Measurements from ENCODE around the gene NRM.

DNA sequence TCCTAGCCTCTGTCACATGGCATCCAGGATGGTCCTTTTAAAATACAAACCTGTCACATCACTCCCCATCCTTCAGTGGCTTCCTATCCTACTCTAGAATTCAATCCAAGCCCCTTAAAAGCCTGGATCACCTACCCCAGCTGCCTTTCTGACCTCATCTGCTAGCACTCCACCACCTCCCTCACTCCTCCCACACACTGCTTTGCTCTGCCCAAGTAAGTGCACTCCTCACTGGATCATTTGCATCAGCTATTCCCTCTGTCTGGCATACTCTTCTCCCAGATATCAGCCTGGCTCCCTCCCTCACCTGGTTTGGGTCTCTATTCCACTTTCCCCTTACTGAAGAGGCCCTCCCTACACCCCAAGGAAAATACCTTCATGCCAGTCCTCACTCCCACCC lies 33.3 kb downstream of the NRM start:
- no peak for TF ChIP-seq CTCF (IDR thresholded peaks at IDR 0.05)
- no peak for TF ChIP-seq POLR2A (IDR thresholded peaks at IDR 0.05)
- TF ChIP-seq POLR2AphosphoS5 (IDR thresholded peaks at IDR 0.05; ENCODE audit: insufficient read depth in 1 of 2, low read depth in 1 of 2) = no peak
